ENCODE data around the gene AIDA. TPM values are rescaled to one million over a fixed set of nuclear protein-coding genes. Genes with fewer than 3 reads are reported as not detected.
A peak's percentile ranks its signal among the peaks of the same experiment; 100 is the strongest.

AIDA gene
- polyA plus RNA-seq, 3 donors = 10.0 to 11.7 (median 11.7) TPM

GRCh38 chr1:222663431-222663934 lies 48.8 kb downstream of the AIDA start:
- H3K4me1 ChIP-seq (ENCODE audit: control insufficient read depth in 1 of 2, insufficient read depth in 2 of 2, low read length in 2 of 2) = no peaks in the 10 kb centered on the region
- H3K27me3 ChIP-seq (ENCODE audit: control insufficient read depth in 2 of 2, insufficient read depth in 2 of 2, low read length in 2 of 2) = no peaks in the 10 kb centered on the region
- Mint-ChIP-seq H3K4me1 (no peaks in the 10 kb centered on the region), H3K4me3 (no peak overlapping the region), H3K27me3 (ENCODE audit: low read depth in 3 of 3) (no peaks in the 10 kb centered on the region), H3K27ac (no peak overlapping the region), H3K9me3 (no peaks in the 10 kb centered on the region), H3K36me3 (peaks cover 82 to 84% of the 10 kb centered on the region in 2 donors)
- no peak for DNase-seq
- H3K4me3 ChIP-seq (replicated peaks in 1 of 3; ENCODE audit: low read depth in 2 of 3, low read length in 3 of 3) = no peak overlapping the region
- no peaks in the 10 kb centered on the region for H4K20me1 ChIP-seq (ENCODE audit: insufficient read depth, low read length)
- H3K27ac ChIP-seq (ENCODE audit: low read depth in 1 of 2, low read length in 2 of 2) = no peak overlapping the region
- H3K36me3 ChIP-seq (replicated peaks in 1 of 2; ENCODE audit: control insufficient read depth in 1 of 2, insufficient read depth in 2 of 2, low read length in 2 of 2) = peaks cover 93 to 97% of the 10 kb centered on the region in 2 donors
- H3K79me2 ChIP-seq (ENCODE audit: insufficient read depth, low read length) = no peaks in the 10 kb centered on the region
- WGBS (ENCODE audit: insufficient coverage) = no CpG with 5 or more reads among the region's 4 CpGs
- no peaks in the 10 kb centered on the region for H3K9me3 ChIP-seq (replicated peaks in 1 of 2; ENCODE audit: control insufficient read depth in 1 of 2, insufficient read depth in 1 of 2, low read length in 2 of 2)
- TF ChIP-seq CTCF (IDR thresholded peaks at IDR 0.05) = no peak
- no peak overlapping the region for H3K4me2 ChIP-seq (replicated peaks; ENCODE audit: extremely low read depth, low read length, poor library complexity, severe bottlenecking)
- intact Hi-C loops (cut with micrococcal nuclease) = no loop called here
- H3K9ac ChIP-seq (ENCODE audit: insufficient read depth, low read length, poor library complexity, severe bottlenecking) = no peak overlapping the region
- H2AFZ ChIP-seq (ENCODE audit: insufficient read depth, low read depth, low read length, poor library complexity, severe bottlenecking) = no peak overlapping the region

- Histone ChIP-seq H3K4me3 (replicated peaks in 1 of 3; ENCODE audit: low read depth in 2 of 3, low read length in 3 of 3) (no peak overlapping the region), H3K9me3 (replicated peaks in 1 of 2; ENCODE audit: control insufficient read depth in 1 of 2, insufficient read depth in 1 of 2, low read length in 2 of 2) (no peaks in the 10 kb centered on the region), H3K27ac (ENCODE audit: low read depth in 1 of 2, low read length in 2 of 2) (peak overlapping the region in 1 of 2 donors; percentile 11), H2AFZ (ENCODE audit: insufficient read depth, low read depth, low read length, poor library complexity, severe bottlenecking) (no peak overlapping the region), H3K79me2 (ENCODE audit: insufficient read depth, low read length) (peaks cover 4% of the 10 kb centered on the region), H3K36me3 (replicated peaks in 1 of 2; ENCODE audit: control insufficient read depth in 1 of 2, insufficient read depth in 2 of 2, low read length in 2 of 2) (peaks cover 76 to 88% of the 10 kb centered on the region in 2 donors), H3K27me3 (ENCODE audit: control insufficient read depth in 2 of 2, insufficient read depth in 2 of 2, low read length in 2 of 2) (no peaks in the 10 kb centered on the region), H3K4me2 (replicated peaks; ENCODE audit: extremely low read depth, low read length, poor library complexity, severe bottlenecking) (no peak overlapping the region), H3K4me1 (ENCODE audit: control insufficient read depth in 1 of 2, insufficient read depth in 2 of 2, low read length in 2 of 2) (peaks cover 14 to 16% of the 10 kb centered on the region in 2 donors), H3K9ac (ENCODE audit: insufficient read depth, low read length, poor library complexity, severe bottlenecking) (no peak overlapping the region), H4K20me1 (ENCODE audit: insufficient read depth, low read length) (no peaks in the 10 kb centered on the region)
- H3K4me1 Mint-ChIP-seq = peaks cover 14% of the 10 kb centered on the region
- TF ChIP-seq CTCF (IDR thresholded peaks at IDR 0.05) = no peak
- no peaks in the 10 kb centered on the region for H3K27me3 Mint-ChIP-seq (ENCODE audit: low read depth in 3 of 3)
- H3K36me3 Mint-ChIP-seq = peaks cover 78 to 88% of the 10 kb centered on the region in 2 donors
- no peaks in the 10 kb centered on the region for H3K9me3 Mint-ChIP-seq
- WGBS (ENCODE audit: insufficient coverage) = no CpG with 5 or more reads among the region's 2 CpGs
- no peak for DNase-seq
- no peak overlapping the region for H3K27ac Mint-ChIP-seq
- intact Hi-C loops (cut with micrococcal nuclease) = loop anchor here in 1 of 2 donors (5.0 kb wide), 1 partner anchor 54 kb away; the partner anchor contains the start of genes AIDA and BROX
- H3K4me3 Mint-ChIP-seq = no peak overlapping the region
Measured at GRCh38 chr1:222657899-222658298, 54.4 kb downstream of the AIDA start.

Data from CD14-positive monocyte (primary cell).